ENCODE measurements around the gene GSC. TPM values are rescaled to one million over a fixed set of nuclear protein-coding genes. Genes with fewer than 3 reads are reported as not detected.
"Not testable (repeated sequence)": the region's sequence is repeated elsewhere in the genome, so short reads cannot be mapped to it uniquely, and the experiment has no call there.

The GSC gene
- total and polyA plus RNA-seq, 2 donors (not counting 1 experiment from before 2014, with no cell fraction given) = not detected

DNA sequence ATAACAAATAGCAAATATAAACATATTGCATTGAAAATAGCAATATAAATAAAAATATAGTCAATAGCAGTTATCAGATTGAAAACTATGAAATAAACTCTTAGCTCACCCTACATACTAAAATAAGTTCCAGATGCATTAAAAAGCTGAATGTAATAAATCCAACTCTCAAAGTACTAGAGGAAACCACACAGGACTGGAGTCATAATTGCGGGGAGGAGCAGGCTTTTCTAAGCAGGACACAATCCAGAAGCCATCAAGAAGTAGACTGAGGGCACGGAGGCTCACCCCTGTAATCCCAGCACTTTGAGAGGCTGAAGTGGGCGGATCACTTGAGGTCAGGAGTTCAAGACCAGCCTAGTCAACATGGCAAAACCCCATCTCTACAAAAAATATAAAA lies 22.2 kb downstream of the GSC start:
- Histone ChIP-seq H3K9me3 (ENCODE audit: control extremely low read depth in 1 of 3, control insufficient read depth in 2 of 3, insufficient read depth in 1 of 3, low read length in 2 of 3) (no peaks in the 10 kb centered on the region), H3K4me3 (ENCODE audit: control extremely low read depth in 1 of 5, extremely low read depth in 1 of 5, insufficient read depth in 1 of 5, low read depth in 2 of 5, low read length in 4 of 5) (no peak overlapping the region), H3K36me3 (replicated peaks in 1 of 2; ENCODE audit: control extremely low read depth in 1 of 2, control insufficient read depth in 1 of 2, extremely low read depth in 1 of 2, insufficient read depth in 2 of 2, low read length in 1 of 2) (no peaks in the 10 kb centered on the region), H2AFZ (ENCODE audit: insufficient read depth, low read depth, low read length, poor library complexity, severe bottlenecking) (no peak overlapping the region), H4K20me1 (ENCODE audit: control insufficient read depth, insufficient read depth, low read length, poor library complexity, severe bottlenecking) (no peaks in the 10 kb centered on the region), H3K9ac (ENCODE audit: low read length) (no peak overlapping the region), H3K79me2 (ENCODE audit: control insufficient read depth, insufficient read depth, low read length) (no peaks in the 10 kb centered on the region), H3K27me3 (replicated peaks in 1 of 4; ENCODE audit: control extremely low read depth in 1 of 4, control insufficient read depth in 3 of 4, insufficient read depth in 4 of 4, low read length in 3 of 4) (peaks cover 0 to 2% (median 0%) of the 10 kb centered on the region in 4 experiments), H3K27ac (ENCODE audit: low read length in 2 of 2) (no peak overlapping the region), H3K4me2 (replicated peaks; ENCODE audit: low read depth, low read length, poor library complexity, severe bottlenecking) (no peak overlapping the region), H3K4me1 (ENCODE audit: control insufficient read depth in 2 of 2, insufficient read depth in 2 of 2, low read length in 2 of 2) (no peaks in the 10 kb centered on the region)
- ChIA-PET CTCF (interaction anchor here (0.7 kb wide), 1 partner anchor 609 kb away, joined by 3 read pairs; no protein-coding TSS in a partner anchor), POLR2A (no interaction called here)
- Mint-ChIP-seq H3K27me3 (peaks cover 18% of the 10 kb centered on the region), H3K9me3 (ENCODE audit: insufficient read depth) (no peaks in the 10 kb centered on the region), H3K4me3 (no peak overlapping the region), H3K4me1 (no peaks in the 10 kb centered on the region), H3K27ac (no peak overlapping the region)
- ATAC-seq (ENCODE audit: low read depth) = no peak
- intact Hi-C loops (cut with micrococcal nuclease) = no loop called here
- no peak for DNase-seq
- TF ChIP-seq, protein P1, sequence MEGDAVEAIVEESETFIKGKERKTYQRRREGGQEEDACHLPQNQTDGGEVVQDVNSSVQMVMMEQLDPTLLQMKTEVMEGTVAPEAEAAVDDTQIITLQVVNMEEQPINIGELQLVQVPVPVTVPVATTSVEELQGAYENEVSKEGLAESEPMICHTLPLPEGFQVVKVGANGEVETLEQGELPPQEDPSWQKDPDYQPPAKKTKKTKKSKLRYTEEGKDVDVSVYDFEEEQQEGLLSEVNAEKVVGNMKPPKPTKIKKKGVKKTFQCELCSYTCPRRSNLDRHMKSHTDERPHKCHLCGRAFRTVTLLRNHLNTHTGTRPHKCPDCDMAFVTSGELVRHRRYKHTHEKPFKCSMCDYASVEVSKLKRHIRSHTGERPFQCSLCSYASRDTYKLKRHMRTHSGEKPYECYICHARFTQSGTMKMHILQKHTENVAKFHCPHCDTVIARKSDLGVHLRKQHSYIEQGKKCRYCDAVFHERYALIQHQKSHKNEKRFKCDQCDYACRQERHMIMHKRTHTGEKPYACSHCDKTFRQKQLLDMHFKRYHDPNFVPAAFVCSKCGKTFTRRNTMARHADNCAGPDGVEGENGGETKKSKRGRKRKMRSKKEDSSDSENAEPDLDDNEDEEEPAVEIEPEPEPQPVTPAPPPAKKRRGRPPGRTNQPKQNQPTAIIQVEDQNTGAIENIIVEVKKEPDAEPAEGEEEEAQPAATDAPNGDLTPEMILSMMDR (IDR thresholded peaks at IDR 0.05) = no peak
- TF ChIP-seq EZH2 (IDR thresholded peaks at IDR 0.05; ENCODE audit: borderline replicate concordance, insufficient read depth, low read depth, low read length, poor library complexity, severe bottlenecking) = no peak
- WGBS (ENCODE audit: insufficient coverage) = 69% methylated on average over 3 of the region's 3 CpGs

DNA sequence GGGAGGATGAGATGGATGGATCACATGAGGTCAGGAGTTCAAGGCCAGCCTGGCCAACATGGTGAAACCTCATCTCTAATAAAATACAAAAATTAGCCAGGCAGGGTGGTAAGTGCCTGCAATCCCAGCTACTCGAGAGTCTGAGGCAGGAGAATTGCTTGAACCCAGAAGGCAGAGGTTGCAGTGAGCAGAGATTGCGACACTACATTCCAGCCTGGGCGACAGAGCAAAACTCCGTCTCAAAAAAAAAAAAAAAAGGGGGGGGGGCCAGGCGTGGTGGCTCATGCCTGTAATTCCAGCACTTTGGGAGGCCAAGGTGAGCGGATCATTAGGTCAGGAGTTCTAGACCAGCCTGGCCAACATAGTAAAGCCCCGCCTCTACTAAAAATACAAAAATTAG lies 22.8 kb downstream of the GSC start:
- H3K27ac Mint-ChIP-seq; DNase-seq; ATAC-seq (ENCODE audit: low read depth); H2AFZ ChIP-seq (ENCODE audit: insufficient read depth, low read depth, low read length, poor library complexity, severe bottlenecking); H3K27me3 ChIP-seq (replicated peaks in 1 of 4; ENCODE audit: control extremely low read depth in 1 of 4, control insufficient read depth in 3 of 4, insufficient read depth in 4 of 4, low read length in 3 of 4); H3K4me2 ChIP-seq (replicated peaks; ENCODE audit: low read depth, low read length, poor library complexity, severe bottlenecking); H3K9ac ChIP-seq (ENCODE audit: low read length); POLR2A ChIA-PET; H3K9me3 ChIP-seq (ENCODE audit: control extremely low read depth in 1 of 3, control insufficient read depth in 2 of 3, insufficient read depth in 1 of 3, low read length in 2 of 3); H3K4me3 ChIP-seq (ENCODE audit: control extremely low read depth in 1 of 5, extremely low read depth in 1 of 5, insufficient read depth in 1 of 5, low read depth in 2 of 5, low read length in 4 of 5); intact Hi-C loops (cut with micrococcal nuclease); H3K4me1 Mint-ChIP-seq; H3K4me1 ChIP-seq (ENCODE audit: control insufficient read depth in 2 of 2, insufficient read depth in 2 of 2, low read length in 2 of 2); H3K79me2 ChIP-seq (ENCODE audit: control insufficient read depth, insufficient read depth, low read length); H3K9me3 Mint-ChIP-seq (ENCODE audit: insufficient read depth); CTCF ChIA-PET; H3K36me3 ChIP-seq (replicated peaks in 1 of 2; ENCODE audit: control extremely low read depth in 1 of 2, control insufficient read depth in 1 of 2, extremely low read depth in 1 of 2, insufficient read depth in 2 of 2, low read length in 1 of 2); H3K4me3 Mint-ChIP-seq; H3K27ac ChIP-seq (ENCODE audit: low read length in 2 of 2); H4K20me1 ChIP-seq (ENCODE audit: control insufficient read depth, insufficient read depth, low read length, poor library complexity, severe bottlenecking): not testable (repeated sequence)
- WGBS (ENCODE audit: insufficient coverage) = 90% methylated on average over 2 of the region's 7 CpGs
- H3K27me3 Mint-ChIP-seq = peaks cover 16% of the 10 kb centered on the region

Data from B cell (primary cell).